Stomach (tissue), 9 donors: ENCODE data around the gene GRIK1. TPM values are rescaled to one million over a fixed set of nuclear protein-coding genes. Genes with fewer than 3 reads are reported as not detected.

Experiments used
- DNase-seq, 2 donors: peaks; one replicate each; pipeline versions ENCODE4 v3.0.0 to v3.0.0-alpha.2; 2013 to 2019
- H3K27ac ChIP-seq, 5 donors: fragments of 200-600 bp in 4 of 5; sonication (generic) in 4 of 5; one replicate each; pipeline ENCODE4 v1.5.1; 2013 to 2019; ENCODE audit warnings: mild to moderate bottlenecking in 1 of 5, moderate library complexity in 1 of 5
- H3K27me3 ChIP-seq, 3 donors: fragments of 200-600 bp; sonication (generic); one replicate each; pipeline ENCODE4 v1.5.1; 2017 to 2019; ENCODE audit warnings: mixed run types in 1 of 3
- H3K36me3 ChIP-seq, 4 donors: fragments of 200-600 bp; sonication (generic); 1 replicate in 3 of 4; 2 replicates in 1 of 4; pipeline ENCODE4 v1.5.1; 2016 to 2019
- H3K4me1 ChIP-seq, 4 donors: fragments of 200-600 bp; sonication (generic); one replicate each; pipeline ENCODE4 v1.5.1; 2016 to 2019
- H3K4me3 ChIP-seq, 4 donors: fragments of 200-600 bp; sonication (generic) in 3 of 4; one replicate each; pipeline ENCODE4 v1.5.1; 2016 to 2019; ENCODE audit warnings: mild to moderate bottlenecking in 1 of 4
- H3K9me3 ChIP-seq, 4 donors: fragments of 200-600 bp; sonication (generic); one replicate each; pipeline ENCODE4 v1.5.1; 2016 to 2019
- CTCF ChIP-seq, 7 experiments: fragments of 450-650 bp in 4 of 7; fragments of 200-600 bp in 3 of 7; sonication (generic) in 3 of 7; IDR thresholded peaks; one replicate each; pipeline ENCODE4 v1.5.1; 2016 to 2019; ENCODE audit warnings: antibody characterized with exemption in 7 of 7, control low read depth in 2 of 7, mild to moderate bottlenecking in 1 of 7
- EP300 ChIP-seq: sonication (generic); formaldehyde crosslinking; IDR thresholded peaks from one replicate; pipeline ENCODE4 v1.6.1; 2017; ENCODE audit warnings: antibody characterized with exemption
- POLR2A ChIP-seq, 4 donors: fragments of 450-650 bp; IDR thresholded peaks; one replicate each; pipeline ENCODE4 v1.6.1; 2016; ENCODE audit warnings: antibody characterized with exemption in 4 of 4, control low read depth in 2 of 4, mild to moderate bottlenecking in 1 of 4, moderate library complexity in 1 of 4
- POLR2AphosphoS5 ChIP-seq, 3 donors: sonication (generic); formaldehyde crosslinking; IDR thresholded peaks; one replicate each; pipeline ENCODE4 v1.6.1; 2016; ENCODE audit warnings: antibody characterized with exemption in 3 of 3
- WGBS, 5 donors: extraction: QIAGEN DNeasy Blood & Tissue Kit in 3 of 5; methylation state at CpG; one replicate each; pipeline versions ENCODE4 v1.1.5 to v1.1.7; 2013 to 2018; 5-methylcytosine and 5-hydroxymethylcytosine counted together
- intact Hi-C: fragments of 100-400 bp; cut with DNase I; formaldehyde crosslinking; loops from one replicate; pipeline ENCODE4 v1.15.1; 2023; ENCODE audit warnings: low total_unique reads
- polyA plus RNA-seq, 3 donors: library from polyadenylated mRNA; stranded (reverse); fragments of 200-250 nt; gene quantifications; one replicate each; pipeline ENCODE4 v1.2.3, GENCODE V29; 2013
- total RNA-seq, 5 donors: library from RNA; depleted of rRNA; stranded (reverse); fragments of >200 nt; gene quantifications; one replicate each; pipeline versions ENCODE4 v1.1.0 to v1.2.3, GENCODE V29; 2014 to 2016
- donor health status: healthy with polysubstance abuse.
- donor health status: Bipolar disorder and iron deficiency.
- donor health status: healthy.

Gene GRIK1
- total and polyA plus RNA-seq, 8 donors = 0.06 to 1.5 (median 0.66) TPM; not detected in 4

- TF ChIP-seq EP300 = no peak
- TF ChIP-seq CTCF (IDR thresholded peaks at IDR 0.05) = no peak
- TF ChIP-seq POLR2A (IDR thresholded peaks at IDR 0.05) = no peak
- no peaks in the 10 kb centered on the region for H3K27me3 ChIP-seq
- H3K27ac ChIP-seq = no peak overlapping the region
- DNase-seq = no peak
- intact Hi-C loops = no loop called here
- H3K4me1 ChIP-seq = no peaks in the 10 kb centered on the region
- WGBS, 5 donors = 13 to 42% (median 33%) methylated on average over 2 of the region's 2 CpGs
- H3K9me3 ChIP-seq = no peaks in the 10 kb centered on the region
- no peak overlapping the region for H3K4me3 ChIP-seq
- no peaks in the 10 kb centered on the region for H3K36me3 ChIP-seq
Measured at GRCh38 chr21:29762570-29763082, 177.2 kb downstream of the GRIK1 start.

GRCh38 chr21:29753216-29753615, 186.6 kb downstream of the GRIK1 start:
- no peak for DNase-seq
- H3K4me1 ChIP-seq = no peaks in the 10 kb centered on the region
- intact Hi-C loops = no loop called here
- H3K4me3 ChIP-seq = no peak overlapping the region
- H3K36me3 ChIP-seq = no peaks in the 10 kb centered on the region
- no peaks in the 10 kb centered on the region for H3K27me3 ChIP-seq
- H3K27ac ChIP-seq = no peak overlapping the region
- WGBS, 5 donors = 63 to 80% (median 69%) methylated on average over 3 of the region's 3 CpGs
- no peaks in the 10 kb centered on the region for H3K9me3 ChIP-seq
- no peak for TF ChIP-seq EP300
- TF ChIP-seq POLR2AphosphoS5 (IDR thresholded peaks at IDR 0.05) = no peak
- no peak for TF ChIP-seq CTCF (IDR thresholded peaks at IDR 0.05)
- no peak for TF ChIP-seq POLR2A (IDR thresholded peaks at IDR 0.05)

GRCh38 chr21:29751473-29752185, 188.2 kb downstream of the GRIK1 start:
- Histone ChIP-seq H3K36me3 (no peaks in the 10 kb centered on the region), H3K9me3 (no peaks in the 10 kb centered on the region), H3K4me3 (no peak overlapping the region), H3K27me3 (no peaks in the 10 kb centered on the region), H3K27ac (no peak overlapping the region), H3K4me1 (no peaks in the 10 kb centered on the region)
- no peak for DNase-seq
- TF ChIP-seq EP300 = no peak
- no peak for TF ChIP-seq CTCF (IDR thresholded peaks at IDR 0.05)
- TF ChIP-seq POLR2AphosphoS5 (IDR thresholded peaks at IDR 0.05) = no peak
- TF ChIP-seq POLR2A (IDR thresholded peaks at IDR 0.05) = no peak
- intact Hi-C loops = no loop called here
- 88 to 91% (median 89%) methylated on average over 7 of the region's 7 CpGs for WGBS, 5 donors

GRCh38 chr21:29749957-29750356, 189.8 kb downstream of the GRIK1 start:
- Histone ChIP-seq H3K27ac (no peak overlapping the region), H3K9me3 (no peaks in the 10 kb centered on the region), H3K36me3 (no peaks in the 10 kb centered on the region), H3K4me3 (no peak overlapping the region), H3K4me1 (no peaks in the 10 kb centered on the region), H3K27me3 (no peaks in the 10 kb centered on the region)
- DNase-seq = no peak
- TF ChIP-seq CTCF (IDR thresholded peaks at IDR 0.05) (no peak), POLR2A (IDR thresholded peaks at IDR 0.05) (no peak), EP300 (no peak), POLR2AphosphoS5 (IDR thresholded peaks at IDR 0.05) (no peak)
- intact Hi-C loops = no loop called here
- WGBS, 5 donors = 90 to 100% (median 97%) methylated on average over 1 of the region's 1 CpG
